ENCODE measurements around the gene PTPRF.

DNA sequence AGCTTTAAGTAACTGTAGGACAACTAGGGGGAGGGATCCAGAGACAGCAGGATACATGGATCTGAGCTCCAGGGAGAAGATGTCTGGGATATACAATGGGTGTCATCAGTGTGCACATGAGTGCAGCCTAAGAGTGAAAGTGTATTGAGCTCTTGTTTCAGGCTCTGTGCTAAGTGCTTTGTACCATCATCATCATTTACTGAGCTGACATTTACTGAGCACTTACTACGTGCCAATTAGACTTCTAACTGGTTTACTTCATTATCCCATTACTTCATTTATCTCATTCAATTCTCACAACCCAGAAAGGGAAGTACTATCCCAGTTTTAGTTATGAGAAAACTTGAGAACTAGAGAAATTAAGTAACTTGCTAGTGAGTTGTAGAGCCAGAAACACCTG, 114.8 kb downstream of the PTPRF start:
- TF ChIP-seq, protein P1, sequence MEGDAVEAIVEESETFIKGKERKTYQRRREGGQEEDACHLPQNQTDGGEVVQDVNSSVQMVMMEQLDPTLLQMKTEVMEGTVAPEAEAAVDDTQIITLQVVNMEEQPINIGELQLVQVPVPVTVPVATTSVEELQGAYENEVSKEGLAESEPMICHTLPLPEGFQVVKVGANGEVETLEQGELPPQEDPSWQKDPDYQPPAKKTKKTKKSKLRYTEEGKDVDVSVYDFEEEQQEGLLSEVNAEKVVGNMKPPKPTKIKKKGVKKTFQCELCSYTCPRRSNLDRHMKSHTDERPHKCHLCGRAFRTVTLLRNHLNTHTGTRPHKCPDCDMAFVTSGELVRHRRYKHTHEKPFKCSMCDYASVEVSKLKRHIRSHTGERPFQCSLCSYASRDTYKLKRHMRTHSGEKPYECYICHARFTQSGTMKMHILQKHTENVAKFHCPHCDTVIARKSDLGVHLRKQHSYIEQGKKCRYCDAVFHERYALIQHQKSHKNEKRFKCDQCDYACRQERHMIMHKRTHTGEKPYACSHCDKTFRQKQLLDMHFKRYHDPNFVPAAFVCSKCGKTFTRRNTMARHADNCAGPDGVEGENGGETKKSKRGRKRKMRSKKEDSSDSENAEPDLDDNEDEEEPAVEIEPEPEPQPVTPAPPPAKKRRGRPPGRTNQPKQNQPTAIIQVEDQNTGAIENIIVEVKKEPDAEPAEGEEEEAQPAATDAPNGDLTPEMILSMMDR (IDR thresholded peaks at IDR 0.05), result no peak
- no peak for TF ChIP-seq POLR2A (IDR thresholded peaks at IDR 0.05)

Measured in esophagus squamous epithelium (tissue), 4 donors.